K562 (cell line): Measurements from ENCODE around the gene CPN2. TPM values are rescaled to one million over a fixed set of nuclear protein-coding genes. Genes with fewer than 3 reads are reported as not detected.

Experiments used
- ATAC-seq: fragments of 200-7000 bp; cut with Tn5 transposase; 3 replicates; pipeline ENCODE4 v1.9.1; 2020; ENCODE audit warnings: moderate library complexity
- BruUV-seq: library from RNA; stranded (reverse); fragments of 400-500 nt; replicated peaks from 2 replicates; lab custom pipeline; 2021; lab: Mats Ljungman, UMichigan
- CTCF ChIA-PET: fragments of 300-600 bp; formaldehyde crosslinking; extraction: SDS; loops from one replicate; lab custom pipeline; 2021; ENCODE audit warnings: low intra/inter-chr PET ratio; lab: Yijun Ruan, JAX
- POLR2A ChIA-PET: fragments of 300-600, 350-650 bp; sonication (Branson Sonifier 250); formaldehyde crosslinking; extraction: SDS; loops from one replicate; lab custom pipeline; 2021; ENCODE audit warnings: antibody characterized with exemption, inconsistent platforms; lab: Yijun Ruan, JAX
- DNase-seq, 4 experiments: peaks; one replicate each; pipeline versions ENCODE4 v3.0.0 to v3.0.0-alpha.2; 2011 to 2018; ENCODE audit warnings: low spot score in 3 of 4, mixed read lengths in 3 of 4; ENCODE audit errors: extremely low read depth in 1 of 4
- FAIRE-seq: peaks from 2 replicates; lab custom pipeline; 2011; peaks lifted over from hg19 to GRCh38; lab: Jason Lieb, UNC
- H2AFZ ChIP-seq: 2 replicates; pipeline ENCODE4 v1.6.0; 2011; ENCODE audit warnings: low read depth, low read length, control low read depth, inconsistent platforms
- H3K27ac ChIP-seq: fragments of 200-600 bp; 3 replicates; pipeline ENCODE4 v1.8.0; 2011; ENCODE audit warnings: low read depth, mild to moderate bottlenecking, control low read depth, inconsistent platforms, low read length, moderate library complexity, mixed read lengths; ENCODE audit errors: extremely low read depth
- H3K27me3 ChIP-seq, 2 experiments: fragments of 300-600 bp in 1 of 2; 2 replicates in 1 of 2; 3 replicates in 1 of 2; pipeline versions ENCODE4 v1.6.0 to v1.8.0; 2011; ENCODE audit warnings: inconsistent platforms in 2 of 2, low read length in 2 of 2, mild to moderate bottlenecking in 1 of 2, mixed read lengths in 1 of 2, moderate library complexity in 1 of 2; ENCODE audit not compliant: control insufficient read depth in 2 of 2, insufficient read depth in 2 of 2
- H3K36me3 ChIP-seq: fragments of 300-600 bp; 3 replicates; pipeline ENCODE4 v1.8.0; 2011; ENCODE audit warnings: mild to moderate bottlenecking, low read length, inconsistent platforms; ENCODE audit not compliant: control insufficient read depth, insufficient read depth
- H3K4me1 ChIP-seq, 2 experiments: fragments of 200-600 bp in 1 of 2; replicated peaks in 1 of 2; 2 replicates in 1 of 2; 3 replicates in 1 of 2; pipeline versions ENCODE4 v1.5.1 to v1.8.0; 2011; ENCODE audit warnings: inconsistent platforms in 2 of 2, low read length in 2 of 2, mild to moderate bottlenecking in 1 of 2, mixed read lengths in 1 of 2, moderate library complexity in 1 of 2; ENCODE audit not compliant: control insufficient read depth in 2 of 2, insufficient read depth in 2 of 2
- H3K4me2 ChIP-seq: 2 replicates; pipeline ENCODE4 v1.6.1; 2011; ENCODE audit warnings: low read length, control low read depth, inconsistent platforms, mixed read lengths; ENCODE audit not compliant: insufficient read depth
- H3K4me3 ChIP-seq: fragments of 200-600 bp; sonication (generic), shearing (Covaris generic); 2 replicates; pipeline ENCODE4 v1.5.1; 2016; ENCODE audit warnings: control low read depth, inconsistent platforms
- H3K79me2 ChIP-seq: fragments of 200-600 bp; 3 replicates; pipeline ENCODE4 v1.8.0; 2011; ENCODE audit warnings: low read length, inconsistent platforms; ENCODE audit not compliant: control insufficient read depth, insufficient read depth
- H3K9ac ChIP-seq, 2 experiments: 2 replicates each; pipeline versions ENCODE4 v1.6.0 to v1.6.1; 2011; ENCODE audit warnings: low read depth in 2 of 2, low read length in 2 of 2, control low read depth in 1 of 2, inconsistent platforms in 1 of 2, mild to moderate bottlenecking in 1 of 2, mixed read lengths in 1 of 2; ENCODE audit not compliant: insufficient read depth in 1 of 2
- H3K9me1 ChIP-seq: one replicate; pipeline ENCODE4 v1.6.0; 2011; ENCODE audit warnings: inconsistent platforms, mild to moderate bottlenecking, low read length, moderate library complexity; ENCODE audit not compliant: control insufficient read depth, insufficient read depth
- H3K9me3 ChIP-seq: replicated peaks from 2 replicates; pipeline ENCODE4 v1.5.1; 2011; ENCODE audit warnings: low read depth, low read length, inconsistent platforms; ENCODE audit not compliant: control insufficient read depth, insufficient read depth
- H4K20me1 ChIP-seq: replicated peaks from 2 replicates; pipeline ENCODE4 v1.6.1; 2011; ENCODE audit warnings: low read length, inconsistent platforms, mixed read lengths; ENCODE audit not compliant: control insufficient read depth, insufficient read depth
- BMI1 ChIP-seq: fragments of 150-350 bp; IDR thresholded peaks from 2 replicates; pipeline ENCODE4 v1.6.1; 2014; ENCODE audit warnings: low read length
- CBFA2T2 ChIP-seq: fragments of 450-650 bp; conservative IDR thresholded peaks from 2 replicates; pipeline ENCODE4 v1.6.1; 2017; ENCODE audit warnings: mild to moderate bottlenecking
- CEBPG ChIP-seq, 3 experiments: fragments of 200-800 bp in 1 of 3; sonication (Bioruptor generic) in 1 of 3; sonication (generic) in 1 of 3; formaldehyde crosslinking in 1 of 3; IDR thresholded peaks in 2 of 3; conservative IDR thresholded peaks in 1 of 3; 2 replicates each; pipeline versions ENCODE4 v1.6.1 to v1.8.0; 2016 to 2022; ENCODE audit warnings: missing compliant biosample characterization in 2 of 3, missing genetic modification characterization in 2 of 3, mild to moderate bottlenecking in 1 of 3, missing genetic modification reagents in 1 of 3
- CREM ChIP-seq: IDR thresholded peaks from 2 replicates; pipeline ENCODE4 v1.6.1; 2014; ENCODE audit warnings: antibody characterized with exemption, low read depth
- EGR1 ChIP-seq: fragments of 450-650 bp; conservative IDR thresholded peaks from 2 replicates; pipeline ENCODE4 v1.6.1; 2017; ENCODE audit warnings: mild to moderate bottlenecking
- ELF4 ChIP-seq: fragments of 450-650 bp; formaldehyde crosslinking; IDR thresholded peaks from 2 replicates; pipeline ENCODE4 v1.4.0; 2022; ENCODE audit warnings: missing genetic modification characterization
- HMBOX1 ChIP-seq: sonication (generic); IDR thresholded peaks from 2 replicates; pipeline ENCODE4 v1.6.1; 2016
- NCOA4 ChIP-seq: fragments of 450-650 bp; IDR thresholded peaks from 2 replicates; pipeline ENCODE4 v1.6.1; 2018; ENCODE audit warnings: mild to moderate bottlenecking; ENCODE audit not compliant: partially characterized antibody
- PHB2 ChIP-seq: fragments of 450-650 bp; IDR thresholded peaks from 2 replicates; pipeline ENCODE4 v1.6.1; 2017; ENCODE audit warnings: low read depth
- RBM14 ChIP-seq: fragments of 200-400 bp; formaldehyde crosslinking; IDR thresholded peaks from 2 replicates; pipeline ENCODE4 v1.6.1; 2018; ENCODE audit warnings: low read depth, mild to moderate bottlenecking, low read length, moderate library complexity, borderline replicate concordance; ENCODE audit not compliant: insufficient read depth
- SLC30A9 ChIP-seq: fragments of 250-450 bp; sonication (Bioruptor Pico); IDR thresholded peaks from 2 replicates; pipeline ENCODE4 v1.8.0; 2022; ENCODE audit warnings: mild to moderate bottlenecking, moderate library complexity
- TRIM24 ChIP-seq, 2 experiments: fragments of 450-650 bp; IDR thresholded peaks; 2 replicates each; pipeline ENCODE4 v1.6.1; 2016
- XRCC5 ChIP-seq: fragments of 200-400 bp; formaldehyde crosslinking; IDR thresholded peaks from 2 replicates; pipeline ENCODE4 v1.6.1; 2017; ENCODE audit warnings: low read depth, mild to moderate bottlenecking, low read length
- ZBTB26 ChIP-seq: fragments of 450-650 bp; formaldehyde crosslinking; IDR thresholded peaks from 2 replicates; pipeline ENCODE4 v1.4.0; 2022; ENCODE audit warnings: missing genetic modification characterization
- ZNF134 ChIP-seq: fragments of 250-450 bp; sonication (Bioruptor Pico); conservative IDR thresholded peaks from 2 replicates; pipeline ENCODE4 v1.4.0; 2020
- ZNF436 ChIP-seq: fragments of 250-450, 450-650 bp; sonication (Bioruptor Pico); formaldehyde crosslinking; IDR thresholded peaks from 2 replicates; pipeline ENCODE4 v1.7.0; 2020; ENCODE audit warnings: mild to moderate bottlenecking
- ZNF57 ChIP-seq: fragments of 450-650 bp; formaldehyde crosslinking; IDR thresholded peaks from 2 replicates; pipeline ENCODE4 v1.4.0; 2020; ENCODE audit warnings: mild to moderate bottlenecking, moderate library complexity
- ZSCAN29 ChIP-seq: fragments of 450-650 bp; IDR thresholded peaks from 2 replicates; pipeline ENCODE4 v1.6.1; 2017
- WGBS: fragments of 100-300 bp; shearing (Covaris generic); methylation state at CpG from one replicate; pipeline ENCODE4 v1.1.6; 2016; ENCODE audit warnings: low coverage, mixed read lengths; ENCODE audit not compliant: insufficient coverage; ENCODE audit errors: missing lambda C conversion rate; 5-methylcytosine and 5-hydroxymethylcytosine counted together
- in situ Hi-C: fragments of 300-500 bp; cut with MboI; formaldehyde crosslinking; loops from 4 replicates; pipeline ENCODE4 v1.15.0; 2018; ENCODE audit warnings: inconsistent platforms, mixed read lengths
- intact Hi-C: fragments of 100-400 bp; cut with micrococcal nuclease; formaldehyde crosslinking; loops from 2 replicates; pipeline ENCODE4 v1.14.2; 2022
- polyA plus RNA-seq, 8 experiments: library from polyadenylated mRNA; depleted of rRNA in 4 of 8; stranded (reverse) in 5 of 8; unstranded in 3 of 8; fragments of >200 nt; fragmentation: Nextera tagmentation in 2 of 8; fragmentation: Illumina TruSeq in 1 of 8; extraction: Ambion mirVana in 2 of 8; extraction: Trizol in 1 of 8; gene quantifications; 2 replicates each; pipeline versions ENCODE4 v1.2.1 to v1.2.3, GENCODE V29; 2011 to 2014; ENCODE audit warnings: inconsistent platforms in 1 of 8, missing spikeins in 1 of 8
- total RNA-seq, 7 experiments: library from RNA; depleted of rRNA in 6 of 7; stranded (reverse); fragments of >200 nt in 6 of 7; fragmentation: Illumina TruSeq in 2 of 7; extraction: Trizol in 2 of 7; gene quantifications; 2 replicates each; pipeline versions ENCODE4 v1.2.1 to v1.2.3, GENCODE V29; 2011 to 2021; ENCODE audit warnings: low replicate concordance in 1 of 7

Gene CPN2
- total and polyA plus RNA-seq, 9 of the 15 experiments (the other 6 are each of a cell fraction or from before 2014, with no cell fraction given) = not detected

GRCh38 chr3:194352667-194353246 is 1.6 kb upstream of the CPN2 start:
- Histone ChIP-seq H4K20me1 (no peaks in the 10 kb centered on the region), H3K4me3 (no peak overlapping the region), H3K27ac (no peak overlapping the region; the same call in 2 of the 3 replicates), H3K9me1 (no peaks in the 10 kb centered on the region), H3K79me2 (no peaks in the 10 kb centered on the region), H3K9ac (no peak overlapping the region), H3K9me3 (no peaks in the 10 kb centered on the region), H3K4me2 (no peak overlapping the region), H3K27me3 (peaks cover 18 to 20% of the 10 kb centered on the region in 2 experiments), H3K36me3 (no peaks in the 10 kb centered on the region), H3K4me1 (peaks cover 0 to 11% of the 10 kb centered on the region in 2 experiments; a peak in 2 of 5 replicates), H2AFZ (no peak overlapping the region)
- FAIRE-seq = peak; percentile 29
- TF ChIP-seq CREM = no peak
- no peak for TF ChIP-seq ZSCAN29
- TF ChIP-seq EGR1 = peak; percentile 91
- TF ChIP-seq BMI1 = no peak
- TF ChIP-seq SLC30A9 (CRISPR knock-in tag) = no peak
- TF ChIP-seq NCOA4 = no peak
- TF ChIP-seq TRIM24 (IDR thresholded peaks at IDR 0.05) = peak in 1 of 2 experiments; percentile 49; a peak in 2 of 4 replicates
- no peak for TF ChIP-seq RBM14
- TF ChIP-seq ZNF134 = no peak
- TF ChIP-seq ELF4 (CRISPR knock-in tag) = 0 out of 2 replicates have a peak, but pooled peaks have one; percentile 39
- TF ChIP-seq HMBOX1 = no peak
- no peak for TF ChIP-seq XRCC5
- no peak for TF ChIP-seq ZNF436
- TF ChIP-seq ZNF57 = no peak
- TF ChIP-seq PHB2 = no peak
- peak; percentile 30; the same call in 1 of the 2 replicates for TF ChIP-seq ZBTB26
- TF ChIP-seq CBFA2T2 = no peak
- TF ChIP-seq CEBPG (CRISPR knock-in tag; IDR thresholded peaks at IDR 0.05) = no peak
- TF ChIP-seq CEBPG (tag; conservative IDR thresholded peaks at IDR 0.05 in 1 of 2, IDR thresholded peaks at IDR 0.05 in 1 of 2) = peak; percentile 28 to 47; a peak in 1 of 4 replicates
- intact Hi-C loops (no loop called here), in situ Hi-C loops (no loop called here)
- BruUV-seq = no TSS peak
- ATAC-seq = no peak
- WGBS = 32% methylated on average over 10 of the region's 10 CpGs
- POLR2A ChIA-PET = no interaction called here
- CTCF ChIA-PET = no interaction called here
- no peak for DNase-seq
